NCI-H1930 (cell line): Measurements from ENCODE around the gene CA9.

ENCODE experiments used
- DNase-seq, 2 experiments: peaks; one replicate each; lab custom pipeline; 2025; lab: John Stamatoyannopoulos, UW

Gene CA9

GRCh38 chr9:35651956-35652828 is 21.5 kb upstream of the CA9 start:
- DNase-seq = no peak

DNA sequence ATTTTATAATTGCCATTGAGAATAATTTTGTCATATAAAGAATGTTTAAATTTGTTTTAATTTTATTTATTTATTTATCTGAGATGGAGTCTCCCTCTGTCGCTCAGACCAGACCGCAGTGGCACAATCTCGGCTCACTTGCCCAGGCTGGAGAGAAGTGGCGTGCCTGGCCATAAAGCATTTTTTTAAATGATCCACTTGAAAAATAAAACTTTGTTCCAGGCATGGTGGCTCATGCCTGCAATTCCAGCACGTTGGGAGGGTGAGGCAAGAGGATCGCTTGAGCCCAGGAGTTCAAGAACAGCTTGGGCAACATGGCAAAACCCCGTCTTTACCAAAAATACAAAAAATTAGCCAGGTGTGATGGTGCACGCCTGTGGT is 20.9 kb upstream of the CA9 start:
- DNase-seq = no peak

DNA sequence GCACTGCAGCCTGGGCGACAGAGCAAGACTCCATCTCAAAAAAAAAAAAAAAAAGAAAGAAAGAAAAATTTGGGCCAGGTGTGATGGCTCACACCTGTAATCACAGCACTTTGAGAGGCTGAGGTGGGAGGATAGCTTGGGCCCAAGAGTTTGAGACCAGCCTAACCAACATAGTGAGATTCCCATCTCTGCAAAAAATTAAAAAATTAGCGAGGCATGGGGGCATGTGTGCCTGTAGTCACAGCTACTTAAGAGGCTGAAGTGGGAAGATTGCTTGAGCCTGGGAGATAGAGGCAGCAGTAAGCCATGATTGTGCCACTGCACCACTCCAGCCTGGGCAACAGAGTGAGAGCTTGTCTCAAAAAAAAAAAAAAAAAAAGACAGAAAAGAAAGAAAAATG is 20.1 kb upstream of the CA9 start:
- DNase-seq = no peak

DNA sequence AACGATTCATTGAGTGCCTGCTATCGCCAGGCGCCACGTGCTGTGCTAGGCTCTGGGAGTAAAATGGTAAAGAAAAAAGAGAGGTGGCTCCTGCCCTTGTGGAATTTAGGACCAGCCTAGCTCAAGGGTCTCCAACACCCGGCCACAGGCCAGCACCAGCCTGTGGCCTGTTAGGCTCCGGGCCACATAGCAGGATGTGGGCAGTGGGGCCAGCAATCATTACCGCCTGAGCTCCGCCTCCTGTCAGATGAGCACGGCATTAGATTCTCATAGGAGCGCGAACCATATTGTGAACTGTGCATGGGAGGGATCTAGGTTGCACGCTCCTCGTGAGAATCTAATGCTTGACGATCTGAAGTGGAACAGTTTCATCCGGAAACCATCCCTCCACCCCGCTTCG is 17.4 kb upstream of the CA9 start:
- no peak for DNase-seq

GRCh38 chr9:35656831-35657545 is 16.7 kb upstream of the CA9 start:
- DNase-seq = peak in 1 of 2 experiments; percentile 59

DNA sequence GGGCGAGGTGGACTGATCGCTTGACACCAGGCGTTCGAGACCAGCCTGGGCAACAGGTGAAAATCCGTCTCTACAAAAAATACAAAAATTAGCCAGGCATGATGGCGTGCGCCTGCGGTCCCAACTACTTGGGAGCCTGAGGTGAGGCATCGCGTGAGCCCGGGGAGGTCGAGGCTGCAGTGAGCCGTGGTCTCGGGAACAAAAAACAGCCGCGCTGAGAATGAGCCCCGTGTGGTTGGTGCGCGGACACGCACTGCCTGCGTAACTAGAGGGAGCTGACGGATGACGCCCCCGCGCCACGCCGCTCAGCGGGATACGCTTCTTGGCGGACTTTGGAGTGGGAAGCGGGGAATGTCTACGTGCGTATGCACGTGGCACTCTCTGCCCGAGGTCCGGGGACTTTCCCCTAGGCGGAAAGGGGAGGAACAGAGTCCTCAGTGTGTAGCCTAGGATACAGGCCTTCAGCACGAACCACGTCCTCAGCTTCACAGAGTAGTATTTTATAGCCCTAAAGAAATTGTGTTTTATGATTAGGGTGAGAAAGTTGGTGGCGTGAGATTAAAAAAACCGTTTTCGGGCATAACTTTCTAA is 16.1 kb upstream of the CA9 start, which contains the start of gene RMRP:
Gene RMRP (minus strand): TSS at position 474 of the 591 bp plus-strand sequence.
- peak; percentile 99 for DNase-seq

DNA sequence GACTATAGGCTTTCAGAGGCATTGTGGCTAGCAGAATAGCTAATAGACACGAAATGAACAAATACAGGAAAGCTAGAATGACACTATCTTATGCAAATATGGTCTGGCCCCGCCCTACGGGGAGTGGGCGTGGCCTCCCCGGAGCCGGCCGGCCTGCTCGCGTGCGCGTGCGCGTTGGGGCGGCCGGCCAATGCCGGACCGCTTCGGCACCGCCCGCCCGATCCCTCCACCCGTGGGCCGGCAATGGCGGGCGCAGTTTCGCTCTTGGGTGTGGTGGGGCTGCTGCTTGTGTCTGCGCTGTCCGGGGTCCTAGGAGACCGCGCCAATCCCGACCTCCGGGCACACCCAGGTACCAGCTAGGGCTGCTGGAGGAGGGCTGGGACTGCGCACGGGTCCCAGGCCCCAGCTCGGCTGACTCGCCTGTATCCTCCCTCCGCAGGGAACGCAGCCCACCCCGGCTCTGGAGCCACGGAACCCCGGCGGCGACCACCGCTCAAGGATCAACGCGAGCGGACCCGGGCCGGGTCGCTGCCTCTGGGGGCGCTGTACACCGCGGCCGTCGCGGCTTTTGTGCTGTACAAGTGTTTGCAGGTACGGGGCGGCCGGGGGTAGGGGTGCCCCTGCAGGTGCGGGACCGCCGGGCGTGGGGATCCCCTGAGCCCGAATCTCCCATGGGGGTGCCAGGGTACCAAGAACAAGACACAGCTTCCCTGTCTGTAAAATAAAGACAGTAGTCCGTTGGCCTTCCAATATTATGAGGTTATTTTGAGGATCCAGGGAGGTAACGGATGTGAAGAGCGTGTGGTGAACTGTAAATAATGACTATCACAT is 15.4 kb upstream of the CA9 start, which contains the start of gene CCDC107:
Gene CCDC107 (plus strand): TSS at position 156 of the 831 bp plus-strand sequence. CDS start 88 bp downstream, at position 244.
- peak; percentile 74 to 93 for DNase-seq

DNA sequence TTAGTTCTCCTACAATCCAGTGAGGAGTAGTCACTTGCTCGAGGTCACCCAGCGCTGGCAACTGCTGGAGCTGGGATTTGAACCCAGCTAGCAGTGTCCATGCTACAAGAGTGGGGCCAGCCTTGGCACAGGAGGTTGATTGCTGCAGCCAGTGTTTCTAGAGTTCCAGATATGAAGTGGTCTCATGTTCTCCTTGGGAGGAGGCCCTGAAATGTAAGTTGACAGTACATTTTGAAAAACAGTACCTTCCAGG is 14.8 kb upstream of the CA9 start:
- no peak for DNase-seq

DNA sequence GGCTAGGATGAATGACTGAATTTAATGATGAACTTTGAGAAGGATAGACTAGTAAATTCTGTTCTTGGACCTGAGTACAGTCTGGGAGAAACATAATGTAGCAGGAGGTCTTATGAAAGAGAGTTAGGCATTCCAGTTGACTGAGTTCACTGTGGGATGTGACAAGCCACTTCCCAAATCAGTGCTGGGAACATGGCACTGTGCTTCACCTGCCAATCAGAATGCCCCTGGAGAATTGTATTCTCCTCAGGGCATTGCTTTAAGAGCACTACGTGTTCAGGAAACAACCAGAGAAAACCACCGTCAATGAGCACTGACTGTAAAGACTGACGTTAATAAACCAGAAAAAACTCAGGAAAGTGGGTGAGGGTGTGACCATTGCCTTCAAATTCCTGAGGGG is 14.4 kb upstream of the CA9 start:
- DNase-seq = no peak

- DNase-seq = peak in 1 of 2 experiments; percentile 22
Measured at GRCh38 chr9:35660966-35661415, 12.7 kb upstream of the CA9 start.

GRCh38 chr9:35661756-35662350 is 11.9 kb upstream of the CA9 start:
- DNase-seq = no peak

- no peak for DNase-seq
Measured at GRCh38 chr9:35662437-35662836, 11.3 kb upstream of the CA9 start.

GRCh38 chr9:35664531-35665470 is 8.9 kb upstream of the CA9 start, which contains the start of gene ARHGEF39:
Gene ARHGEF39 (minus strand): TSS chr9:35665195. CDS start chr9:35665169, 26 bp downstream.
- peak; percentile 89 to 91 for DNase-seq

GRCh38 chr9:35665471-35665818 is 8.3 kb upstream of the CA9 start:
- no peak for DNase-seq

DNA sequence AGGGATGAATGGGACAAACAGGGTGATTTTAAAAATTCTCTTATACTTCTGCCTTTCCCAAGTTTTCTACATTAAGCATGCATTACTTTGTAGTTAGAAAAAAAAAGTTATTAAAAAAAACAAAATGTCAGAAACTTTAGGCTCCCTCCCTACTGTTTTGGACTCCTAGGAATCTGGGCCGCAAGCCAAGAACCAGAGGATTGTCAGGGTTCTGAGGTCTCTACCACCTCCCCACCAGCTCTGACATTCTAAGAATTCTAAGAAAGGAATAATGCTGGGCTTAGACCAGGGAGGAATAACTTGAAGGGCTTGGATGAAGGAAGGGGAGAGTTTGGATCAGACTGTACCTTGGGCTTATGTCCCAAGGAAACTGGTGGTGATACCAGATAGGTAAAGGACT is 7.7 kb upstream of the CA9 start:
- no peak for DNase-seq

DNA sequence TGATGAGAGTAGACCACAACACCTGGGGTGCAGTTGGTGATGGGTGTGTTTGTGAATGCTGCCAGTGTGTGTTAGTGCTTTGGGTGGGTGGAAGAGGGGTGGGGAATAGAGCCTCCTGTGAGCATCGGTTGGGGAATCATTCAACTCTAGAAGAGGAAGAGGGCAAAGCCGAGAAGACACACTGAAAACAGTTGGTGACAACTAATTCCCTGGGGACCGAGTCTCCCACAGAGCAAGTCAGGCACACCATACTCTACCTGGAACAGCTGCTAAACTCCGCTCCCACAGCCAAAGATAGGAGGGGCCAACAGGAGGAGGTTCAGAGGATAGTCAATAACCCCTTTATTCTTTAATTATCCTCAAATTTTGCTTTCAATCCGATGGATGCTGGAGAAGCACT is 7.2 kb upstream of the CA9 start:
- no peak for DNase-seq

- no peak for DNase-seq
Measured at GRCh38 chr9:35667939-35668338, 5.8 kb upstream of the CA9 start.

GRCh38 chr9:35669331-35670145 is 4.2 kb upstream of the CA9 start:
- no peak for DNase-seq

DNA sequence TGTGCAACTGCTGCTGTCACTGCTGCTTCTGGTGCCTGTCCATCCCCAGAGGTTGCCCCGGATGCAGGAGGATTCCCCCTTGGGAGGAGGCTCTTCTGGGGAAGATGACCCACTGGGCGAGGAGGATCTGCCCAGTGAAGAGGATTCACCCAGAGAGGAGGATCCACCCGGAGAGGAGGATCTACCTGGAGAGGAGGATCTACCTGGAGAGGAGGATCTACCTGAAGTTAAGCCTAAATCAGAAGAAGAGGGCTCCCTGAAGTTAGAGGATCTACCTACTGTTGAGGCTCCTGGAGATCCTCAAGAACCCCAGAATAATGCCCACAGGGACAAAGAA is 265 bp downstream of the CA9 start:
- no peak for DNase-seq

GRCh38 chr9:35675204-35675603 is 1.5 kb downstream of the CA9 start:
- no peak for DNase-seq
